ENCODE measurements around the gene ARHGAP26.

DNA sequence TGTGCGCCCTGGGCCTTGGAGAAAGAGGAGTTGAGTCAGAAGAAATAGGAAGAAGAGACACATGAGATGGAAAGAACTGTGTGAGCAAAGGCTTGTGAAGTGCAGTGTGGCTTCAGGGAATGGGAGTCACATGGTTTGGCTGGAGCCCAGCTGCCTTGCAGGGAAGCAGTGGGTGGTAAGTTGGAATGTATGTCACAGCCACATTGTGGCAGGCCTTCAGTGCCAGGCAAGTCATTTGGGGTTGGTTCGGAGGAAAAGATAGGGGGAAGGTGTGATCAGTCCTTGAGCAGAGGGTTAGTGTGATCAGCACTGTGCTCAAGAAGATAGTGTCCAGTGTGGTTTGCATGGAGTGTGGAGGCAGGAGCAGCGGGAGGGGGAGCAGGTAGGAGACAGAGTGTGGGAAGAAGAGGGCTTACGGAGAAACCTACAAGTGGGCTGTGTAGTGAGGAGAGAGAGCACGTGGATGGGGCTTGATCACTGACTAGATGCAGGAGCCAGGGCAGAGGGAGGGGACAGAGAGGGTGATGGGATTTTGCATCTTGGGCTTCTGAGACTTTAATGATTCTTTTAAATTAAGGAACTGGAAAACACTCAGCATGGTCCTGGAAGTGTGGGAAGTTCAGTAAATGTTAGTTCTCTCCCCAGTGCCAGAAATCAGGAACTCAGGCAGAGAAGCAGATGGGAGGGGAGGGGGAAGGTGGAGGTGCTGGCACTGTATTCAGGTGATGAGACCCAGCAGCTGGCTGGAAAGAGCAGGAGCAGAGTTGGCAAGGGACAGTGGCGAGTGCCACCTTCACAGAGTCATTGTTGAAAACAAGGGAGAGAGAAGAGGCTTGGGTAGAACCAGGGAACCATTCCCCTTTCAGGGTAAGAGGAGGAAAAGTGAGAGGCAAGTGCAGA lies 46.6 kb downstream of the ARHGAP26 start:
- TF ChIP-seq, protein P1, sequence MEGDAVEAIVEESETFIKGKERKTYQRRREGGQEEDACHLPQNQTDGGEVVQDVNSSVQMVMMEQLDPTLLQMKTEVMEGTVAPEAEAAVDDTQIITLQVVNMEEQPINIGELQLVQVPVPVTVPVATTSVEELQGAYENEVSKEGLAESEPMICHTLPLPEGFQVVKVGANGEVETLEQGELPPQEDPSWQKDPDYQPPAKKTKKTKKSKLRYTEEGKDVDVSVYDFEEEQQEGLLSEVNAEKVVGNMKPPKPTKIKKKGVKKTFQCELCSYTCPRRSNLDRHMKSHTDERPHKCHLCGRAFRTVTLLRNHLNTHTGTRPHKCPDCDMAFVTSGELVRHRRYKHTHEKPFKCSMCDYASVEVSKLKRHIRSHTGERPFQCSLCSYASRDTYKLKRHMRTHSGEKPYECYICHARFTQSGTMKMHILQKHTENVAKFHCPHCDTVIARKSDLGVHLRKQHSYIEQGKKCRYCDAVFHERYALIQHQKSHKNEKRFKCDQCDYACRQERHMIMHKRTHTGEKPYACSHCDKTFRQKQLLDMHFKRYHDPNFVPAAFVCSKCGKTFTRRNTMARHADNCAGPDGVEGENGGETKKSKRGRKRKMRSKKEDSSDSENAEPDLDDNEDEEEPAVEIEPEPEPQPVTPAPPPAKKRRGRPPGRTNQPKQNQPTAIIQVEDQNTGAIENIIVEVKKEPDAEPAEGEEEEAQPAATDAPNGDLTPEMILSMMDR (IDR thresholded peaks at IDR 0.05) = no peak
- TF ChIP-seq POLR2A (IDR thresholded peaks at IDR 0.05) = no peak
- no peak for TF ChIP-seq POLR2AphosphoS5 (IDR thresholded peaks at IDR 0.05)
